GM18861 (cell line): ENCODE data around the gene ZFP36.
"Not testable (repeated sequence)": the region's sequence is repeated elsewhere in the genome, so short reads cannot be mapped to it uniquely, and the experiment has no call there.

Experiments used
- ATAC-seq: cut with Tn5 transposase; IDR thresholded peaks from one replicate; pipeline ENCODE4 v1.9.1; 2021; ENCODE audit not compliant: unreplicated experiment

Gene ZFP36

DNA sequence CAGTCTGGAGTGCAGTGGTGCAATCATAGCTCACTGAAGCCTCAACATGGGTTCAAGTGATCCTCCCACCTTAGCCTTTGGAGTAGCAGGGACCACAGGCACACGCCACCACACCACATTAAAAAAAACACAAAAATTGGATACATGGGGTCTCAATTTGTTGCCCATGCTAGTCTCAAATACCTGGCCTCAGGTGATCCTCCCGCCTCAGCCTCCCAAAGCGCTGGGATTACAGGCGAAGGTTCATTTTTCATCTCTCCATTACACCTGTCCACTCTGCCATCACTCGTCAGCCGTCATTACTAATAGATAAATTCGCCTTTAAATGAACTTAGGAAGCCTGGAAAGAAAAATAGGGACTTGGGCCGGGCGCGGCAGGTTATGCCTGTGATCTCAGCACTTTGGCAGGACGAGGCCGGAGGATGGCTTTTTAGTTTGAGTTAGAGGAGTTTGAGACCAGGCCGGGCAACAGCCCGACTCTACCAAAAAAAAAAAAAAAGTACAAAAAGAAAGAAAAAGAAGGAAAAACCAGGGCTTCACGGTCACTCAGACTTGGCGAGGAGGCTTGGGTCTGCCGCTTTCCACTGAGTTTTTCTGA is 38.0 kb downstream of the ZFP36 start:
- ATAC-seq, result no peak

- ATAC-seq, result peak; percentile 74
Observed at GRCh38 chr19:39445196-39446111, 38.8 kb downstream of the ZFP36 start, which contains the start of gene SUPT5H. Gene SUPT5H, plus strand, starts transcription at chr19:39445582. Its CDS starts 309 bp downstream, at chr19:39445891.

GRCh38 chr19:39446365-39447084 is 39.9 kb downstream of the ZFP36 start:
- no peak for ATAC-seq

- no peak for ATAC-seq
Observed at GRCh38 chr19:39448271-39448670, 41.6 kb downstream of the ZFP36 start.

- no peak for ATAC-seq
Observed at GRCh38 chr19:39449116-39449797, 42.6 kb downstream of the ZFP36 start.

- ATAC-seq, result not testable (repeated sequence)
Observed at GRCh38 chr19:39451257-39451656, 44.6 kb downstream of the ZFP36 start.
